WERI-Rb-1 (cell line): ENCODE data around the gene AK9.

Experiments
- DNase-seq: peaks from one replicate; pipeline ENCODE4 v3.0.0-alpha.2; 2020
- H3K27ac ChIP-seq: fragments of 250-450 bp; sonication (Bioruptor Pico); 2 replicates; pipeline ENCODE4 v1.5.1; 2020; ENCODE audit warnings: mild to moderate bottlenecking, moderate library complexity
- H3K27me3 ChIP-seq: fragments of 250-450 bp; sonication (Bioruptor Pico); 2 replicates; pipeline ENCODE4 v1.5.1; 2021; ENCODE audit warnings: mild to moderate bottlenecking, low read depth, moderate library complexity; ENCODE audit not compliant: insufficient read depth, severe bottlenecking
- H3K36me3 ChIP-seq: fragments of 250-450 bp; sonication (Bioruptor Pico); 2 replicates; pipeline ENCODE4 v1.5.1; 2020; ENCODE audit warnings: mild to moderate bottlenecking, moderate library complexity
- H3K4me3 ChIP-seq: 2 replicates; pipeline ENCODE4 v1.5.1; 2011; ENCODE audit warnings: low read depth, mild to moderate bottlenecking, control low read depth, low read length
- H3K9me3 ChIP-seq: fragments of 250-450 bp; sonication (Bioruptor Pico); 2 replicates; pipeline ENCODE4 v1.5.1; 2021; ENCODE audit warnings: mild to moderate bottlenecking, moderate library complexity; ENCODE audit not compliant: severe bottlenecking
- CTCF ChIP-seq: IDR thresholded peaks from 2 replicates; pipeline ENCODE4 v1.5.1; 2011; ENCODE audit warnings: low read depth, mild to moderate bottlenecking, control low read depth, inconsistent platforms, low read length

Gene AK9

GRCh38 chr6:109482905-109483734, 207.9 kb downstream of the AK9 start, which contains the start of gene ZBTB24:
Gene ZBTB24, minus strand, starts transcription at chr6:109483219. Its CDS starts 1,193 bp downstream, at chr6:109482026.
- Histone ChIP-seq H3K27ac (peak within 1 kb of the TSS; percentile 92), H3K36me3 (peaks cover 38% of the 10 kb centered on the region), H3K9me3 (no peaks in the 10 kb centered on the region), H3K27me3 (no peaks in the 10 kb centered on the region), H3K4me3 (peak within 1 kb of the TSS; percentile 97)
- peak; percentile 94 for DNase-seq
- no peak for TF ChIP-seq CTCF

GRCh38 chr6:109480993-109481480, 210.0 kb downstream of the AK9 start:
- no peak overlapping the region for H3K27ac ChIP-seq
- no peak overlapping the region for H3K4me3 ChIP-seq
- no peaks in the 10 kb centered on the region for H3K9me3 ChIP-seq
- no peak for DNase-seq
- TF ChIP-seq CTCF = no peak
- peaks cover 53% of the 10 kb centered on the region for H3K36me3 ChIP-seq
- no peaks in the 10 kb centered on the region for H3K27me3 ChIP-seq

DNA sequence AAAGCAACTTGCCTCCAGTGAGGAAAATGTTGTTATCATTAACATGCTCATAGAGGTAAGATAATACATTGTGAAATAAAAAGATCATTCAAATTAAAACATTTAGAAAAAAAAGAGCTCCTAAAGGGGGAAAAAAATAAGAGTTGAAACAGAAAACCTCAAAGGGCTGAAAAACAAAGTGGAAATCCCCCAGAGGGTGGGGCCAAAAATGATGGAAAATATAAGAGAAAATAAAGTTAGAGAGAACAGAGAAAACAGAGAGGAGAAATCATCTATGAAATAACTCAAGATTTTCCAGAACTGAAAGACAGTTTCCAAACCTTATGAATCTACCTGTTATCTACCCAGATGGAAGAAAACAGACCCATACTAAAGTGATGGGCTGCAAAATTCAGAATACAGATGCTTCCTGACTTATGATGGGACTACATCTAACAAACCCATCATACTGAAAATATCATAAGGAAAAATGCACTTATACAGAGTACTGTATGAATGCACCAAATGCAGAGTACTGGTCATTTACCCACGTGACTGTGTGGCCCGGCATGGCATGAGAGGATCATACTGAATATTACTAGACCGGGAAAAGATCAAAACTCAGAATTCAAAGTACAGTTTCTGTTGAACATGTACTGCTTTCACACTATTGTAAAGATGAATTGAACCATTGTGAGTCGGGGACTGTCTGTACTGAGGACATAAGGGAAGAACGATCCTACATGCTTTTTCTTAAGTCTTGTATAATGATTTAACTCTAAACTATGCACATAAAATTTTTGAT, 212.0 kb downstream of the AK9 start:
- H3K9me3 ChIP-seq = no peaks in the 10 kb centered on the region
- H3K4me3 ChIP-seq = no peak overlapping the region
- H3K36me3 ChIP-seq = peaks cover 72% of the 10 kb centered on the region
- no peak for TF ChIP-seq CTCF
- no peaks in the 10 kb centered on the region for H3K27me3 ChIP-seq
- DNase-seq = no peak
- H3K27ac ChIP-seq = no peak overlapping the region

DNA sequence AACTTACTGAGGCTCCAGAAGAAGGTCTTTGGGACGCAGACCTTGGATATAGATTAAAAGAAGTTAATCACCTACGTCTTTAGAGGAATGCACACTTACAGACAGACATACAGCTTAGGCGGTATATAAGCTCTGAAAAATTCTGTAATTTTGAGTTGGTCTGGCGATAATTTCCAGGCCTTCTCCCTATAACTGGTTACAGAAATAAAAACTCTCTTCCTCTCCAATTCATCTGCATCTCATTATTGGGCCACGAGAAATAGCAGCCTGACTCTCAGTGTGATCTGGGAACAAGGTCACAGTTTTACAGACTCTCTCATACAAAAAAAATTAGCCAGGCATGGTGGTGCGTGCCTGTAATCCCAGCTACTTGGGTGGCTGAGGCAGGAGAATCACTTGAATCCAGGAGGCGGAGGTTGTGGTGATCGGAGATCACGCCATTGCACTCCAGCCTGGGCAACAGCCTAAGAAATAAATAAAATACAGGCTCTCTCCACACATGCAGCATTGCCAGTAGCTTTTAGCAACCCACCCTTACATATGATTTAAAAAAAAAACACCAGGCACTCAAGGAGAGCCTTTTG, 212.7 kb downstream of the AK9 start:
- DNase-seq = no peak
- Histone ChIP-seq H3K27me3 (no peaks in the 10 kb centered on the region), H3K27ac (no peak overlapping the region), H3K9me3 (no peaks in the 10 kb centered on the region), H3K4me3 (no peak overlapping the region), H3K36me3 (peaks cover 76% of the 10 kb centered on the region)
- TF ChIP-seq CTCF = no peak

GRCh38 chr6:109477725-109478124, 213.3 kb downstream of the AK9 start:
- Histone ChIP-seq H3K36me3 (peaks cover 80% of the 10 kb centered on the region), H3K27me3 (no peaks in the 10 kb centered on the region), H3K27ac (no peak overlapping the region), H3K4me3 (no peak overlapping the region), H3K9me3 (no peaks in the 10 kb centered on the region)
- DNase-seq = no peak
- TF ChIP-seq CTCF = no peak
